Loucy (cell line): ENCODE data around the gene SIK1.

Experiments
- CTCF ChIP-seq: fragments of 200-600 bp; sonication (generic); conservative IDR thresholded peaks from 2 replicates; pipeline ENCODE4 v1.5.1; 2014; ENCODE audit warnings: mild to moderate bottlenecking, antibody characterized with exemption, low read length
- EZH2phosphoT487 ChIP-seq: fragments of 200-600 bp; IDR thresholded peaks from 2 replicates; pipeline ENCODE4 v1.6.1; 2018; ENCODE audit warnings: antibody characterized with exemption, mild to moderate bottlenecking, moderate library complexity, borderline replicate concordance

- no peak for TF ChIP-seq CTCF
- TF ChIP-seq EZH2phosphoT487: no peak
Observed at GRCh38 chr21:43364851-43365424, 62.0 kb downstream of the SIK1 start.
